IPS-20b (cell line): ENCODE measurements around the gene ILKAP.
"Not testable (repeated sequence)": the region's sequence is repeated elsewhere in the genome, so short reads cannot be mapped to it uniquely, and the experiment has no call there.

ENCODE experiments used
- H3K27ac ChIP-seq: one replicate; pipeline ENCODE4 v1.5.1; 2013; ENCODE audit warnings: low read length
- H3K27me3 ChIP-seq: 2 replicates; pipeline ENCODE4 v1.6.1; 2013; ENCODE audit warnings: mild to moderate bottlenecking, low read length, inconsistent platforms; ENCODE audit not compliant: insufficient read depth
- H3K36me3 ChIP-seq: 2 replicates; pipeline ENCODE4 v1.6.1; 2013; ENCODE audit warnings: low read depth, mild to moderate bottlenecking, inconsistent platforms, low read length, moderate library complexity; ENCODE audit not compliant: insufficient read depth
- H3K4me1 ChIP-seq: 2 replicates; pipeline ENCODE4 v1.6.1; 2013; ENCODE audit warnings: mild to moderate bottlenecking, control low read depth, inconsistent platforms, low read length, moderate library complexity; ENCODE audit not compliant: insufficient read depth
- H3K4me3 ChIP-seq: 2 replicates; pipeline ENCODE4 v1.5.1; 2013; ENCODE audit warnings: mild to moderate bottlenecking, low read length, inconsistent platforms
- H3K9ac ChIP-seq: 2 replicates; pipeline ENCODE4 v1.6.1; 2013; ENCODE audit warnings: low read depth, mild to moderate bottlenecking, inconsistent platforms, low read length, moderate library complexity
- H3K9me3 ChIP-seq: 2 replicates; pipeline ENCODE4 v1.6.1; 2013; ENCODE audit warnings: mild to moderate bottlenecking, low read depth, low read length, inconsistent platforms; ENCODE audit not compliant: insufficient read depth

ILKAP gene

DNA sequence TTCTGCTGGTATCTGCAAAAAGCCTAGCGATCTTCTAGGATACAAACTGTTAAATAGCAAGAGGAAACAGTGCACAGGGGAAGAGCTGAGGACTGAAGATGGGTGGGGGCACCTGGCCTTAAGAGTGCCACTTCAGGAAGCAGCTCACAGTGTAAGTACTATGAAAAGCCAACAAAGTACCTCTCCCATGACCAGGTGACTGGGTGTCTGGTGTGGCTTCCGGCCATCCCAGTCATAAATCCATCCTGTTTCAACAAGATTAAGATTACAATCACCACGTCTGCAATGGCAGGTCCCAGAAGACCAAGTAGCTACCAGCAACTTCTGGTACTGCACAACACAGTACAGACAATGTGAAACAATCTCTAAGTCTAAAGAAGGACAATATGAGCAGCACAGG is 28.8 kb downstream of the ILKAP start:
- Histone ChIP-seq H3K9ac (no peak overlapping the region), H3K9me3 (no peaks in the 10 kb centered on the region), H3K27ac (no peak overlapping the region), H3K4me1 (no peaks in the 10 kb centered on the region), H3K36me3 (peaks cover 79% of the 10 kb centered on the region), H3K27me3 (no peaks in the 10 kb centered on the region), H3K4me3 (no peak overlapping the region)

DNA sequence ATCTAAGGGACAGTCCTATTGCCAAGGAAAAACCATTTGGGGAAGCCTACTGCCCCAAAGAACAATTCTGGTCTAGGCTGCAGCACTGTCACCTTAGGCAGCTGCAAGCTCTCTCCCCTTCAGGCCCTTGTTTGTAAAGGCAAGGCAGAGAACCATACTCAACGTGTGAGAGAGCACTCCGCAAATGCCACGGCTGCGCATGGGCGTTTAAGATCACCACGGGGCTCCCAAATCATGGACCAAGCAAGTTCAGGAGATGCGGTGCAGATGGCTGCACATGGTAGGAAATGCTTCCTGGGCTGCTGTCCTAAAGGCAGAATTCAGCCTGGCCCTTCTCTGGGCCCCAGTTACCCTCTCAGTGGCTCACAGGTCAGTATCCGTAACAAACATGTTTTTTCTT is 29.2 kb downstream of the ILKAP start:
- Histone ChIP-seq H3K9ac (no peak overlapping the region), H3K27ac (no peak overlapping the region), H3K36me3 (peaks cover 79% of the 10 kb centered on the region), H3K27me3 (no peaks in the 10 kb centered on the region), H3K9me3 (no peaks in the 10 kb centered on the region), H3K4me1 (no peaks in the 10 kb centered on the region), H3K4me3 (no peak overlapping the region)

DNA sequence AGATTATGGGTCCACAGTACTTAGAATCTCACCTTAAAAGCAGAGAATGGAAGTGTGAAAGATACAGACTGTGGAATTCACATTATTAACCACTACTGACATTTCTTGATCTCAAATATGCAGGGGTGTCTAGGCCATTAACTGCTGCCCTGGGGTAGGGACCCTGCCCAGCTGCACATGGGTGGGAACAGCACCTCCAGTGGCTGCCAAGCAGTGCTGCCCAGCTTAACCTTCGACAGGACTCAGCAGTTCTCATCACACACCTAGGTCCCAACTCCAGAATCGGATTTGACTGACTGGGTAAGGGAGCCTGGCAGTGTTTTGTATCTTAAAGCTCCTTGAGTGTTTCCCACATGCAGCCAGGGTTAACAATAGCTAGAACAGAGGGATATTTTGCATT is 29.8 kb downstream of the ILKAP start:
- Histone ChIP-seq H3K27me3 (no peaks in the 10 kb centered on the region), H3K27ac (no peak overlapping the region), H3K36me3 (peaks cover 79% of the 10 kb centered on the region), H3K9me3 (no peaks in the 10 kb centered on the region), H3K4me3 (no peak overlapping the region), H3K4me1 (no peaks in the 10 kb centered on the region), H3K9ac (no peak overlapping the region)

DNA sequence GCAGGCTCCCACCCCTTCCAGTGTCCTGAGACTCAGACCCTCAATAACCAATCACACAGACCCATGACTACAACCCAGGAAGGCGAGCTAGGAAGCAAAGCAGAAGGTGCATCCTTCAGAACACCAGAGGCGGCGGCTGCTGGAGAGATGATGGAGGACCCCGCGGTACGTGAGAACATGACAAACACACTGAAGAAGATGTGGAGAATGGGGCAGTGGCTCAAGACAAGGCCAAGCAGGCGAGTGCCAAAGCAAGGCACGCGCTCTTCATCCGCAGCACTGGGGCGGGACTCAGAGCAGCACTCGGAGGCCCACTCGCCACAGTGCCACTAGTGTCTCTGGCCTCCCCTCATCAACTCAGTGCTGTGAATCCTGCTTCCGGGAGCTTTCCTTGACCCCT is 31.1 kb downstream of the ILKAP start:
- Histone ChIP-seq H3K4me1 (no peaks in the 10 kb centered on the region), H3K36me3 (peaks cover 68% of the 10 kb centered on the region), H3K27ac (no peak overlapping the region), H3K9ac (no peak overlapping the region), H3K27me3 (no peaks in the 10 kb centered on the region), H3K9me3 (no peaks in the 10 kb centered on the region), H3K4me3 (no peak overlapping the region)

DNA sequence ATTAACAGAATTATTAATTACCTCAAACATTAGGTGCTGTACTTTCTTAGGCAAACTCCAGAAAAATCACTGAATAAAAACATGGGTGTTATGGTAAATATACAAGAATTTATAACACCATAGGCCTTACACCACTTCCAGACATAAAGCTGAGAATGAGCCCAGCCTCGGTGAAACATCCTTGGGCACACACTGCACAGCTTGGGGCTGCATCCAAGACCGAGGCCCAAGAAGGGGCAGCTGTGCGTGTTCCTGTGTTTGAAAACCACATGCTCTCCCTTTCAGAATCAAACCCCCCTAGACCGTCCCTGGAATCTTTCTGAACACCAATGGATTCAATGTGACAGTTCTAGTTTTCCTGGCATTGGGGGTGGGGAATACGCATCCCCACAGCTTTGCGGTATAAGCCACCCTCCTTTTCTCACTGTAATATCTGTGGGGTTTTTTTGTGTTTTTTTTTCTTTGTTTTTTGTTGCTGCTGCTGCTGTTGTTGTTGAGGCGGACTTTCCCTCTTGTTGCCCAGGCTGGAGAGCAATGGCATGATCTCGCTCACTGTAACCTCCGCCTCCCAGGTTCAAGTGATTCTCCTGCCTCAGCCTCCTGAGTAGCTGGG is 31.8 kb downstream of the ILKAP start:
- H3K27ac ChIP-seq, result no peak overlapping the region
- peaks cover 60% of the 10 kb centered on the region for H3K36me3 ChIP-seq
- no peaks in the 10 kb centered on the region for H3K9me3 ChIP-seq
- no peaks in the 10 kb centered on the region for H3K27me3 ChIP-seq
- H3K9ac ChIP-seq, result no peak overlapping the region
- H3K4me3 ChIP-seq, result no peak overlapping the region
- H3K4me1 ChIP-seq, result no peaks in the 10 kb centered on the region

DNA sequence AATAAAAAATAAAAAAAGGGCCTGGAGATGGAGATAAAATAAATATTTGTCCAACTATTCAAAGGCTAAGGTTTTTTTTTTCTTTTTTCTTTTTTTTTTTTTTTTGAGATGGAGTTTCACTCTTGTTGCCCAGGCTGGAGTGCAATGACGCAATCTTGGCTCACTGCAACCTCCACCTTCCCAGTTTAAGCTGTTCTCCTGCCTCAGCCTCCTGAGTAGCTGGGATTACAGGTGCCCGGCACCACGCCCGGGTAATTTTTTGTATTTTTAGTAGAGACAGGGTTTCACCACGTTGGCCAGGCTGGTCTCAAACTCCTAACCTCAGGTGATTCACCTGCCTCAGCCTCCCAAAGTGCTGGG is 32.4 kb downstream of the ILKAP start:
- not testable (repeated sequence) for H3K27me3 ChIP-seq, H3K4me1 ChIP-seq, H3K9ac ChIP-seq, H3K9me3 ChIP-seq, H3K4me3 ChIP-seq, H3K27ac ChIP-seq
- H3K36me3 ChIP-seq, result peaks cover 56% of the 10 kb centered on the region

DNA sequence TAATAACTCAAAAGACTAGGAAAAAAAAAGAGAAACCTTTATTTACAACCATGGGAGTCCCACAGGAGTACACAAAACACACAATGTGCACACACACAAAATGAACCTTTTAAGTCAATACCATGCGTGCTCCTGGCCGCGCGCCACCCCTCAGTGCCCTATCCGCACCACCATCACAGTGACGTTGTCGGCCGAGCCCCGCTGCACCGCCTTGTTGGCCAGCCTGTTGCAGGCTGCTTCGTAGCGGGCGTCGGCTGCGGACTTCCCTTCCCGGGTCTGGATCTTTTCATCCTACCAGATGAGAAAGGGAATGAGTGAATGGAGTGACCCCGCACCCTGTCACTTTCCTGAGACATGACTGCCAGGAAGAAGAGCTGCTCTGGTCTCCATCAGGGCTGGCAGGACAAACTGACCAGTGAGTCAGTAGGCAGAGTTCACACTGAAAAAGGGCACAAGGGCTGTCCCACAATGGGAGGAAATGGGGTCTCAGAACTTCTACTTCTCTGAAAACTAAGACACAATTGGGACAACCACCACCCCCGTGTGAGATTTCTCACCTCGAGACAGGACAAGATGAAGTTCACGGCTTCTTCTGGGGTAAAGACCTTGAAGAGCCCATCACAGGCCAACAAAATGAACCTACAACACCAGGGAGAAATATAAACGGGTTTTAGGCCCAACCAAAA is 33.0 kb downstream of the ILKAP start:
- Histone ChIP-seq H3K9me3 (no peaks in the 10 kb centered on the region), H3K4me3 (no peak overlapping the region), H3K27me3 (peaks cover 9% of the 10 kb centered on the region), H3K27ac (no peak overlapping the region), H3K36me3 (peaks cover 56% of the 10 kb centered on the region), H3K4me1 (no peaks in the 10 kb centered on the region), H3K9ac (no peak overlapping the region)

DNA sequence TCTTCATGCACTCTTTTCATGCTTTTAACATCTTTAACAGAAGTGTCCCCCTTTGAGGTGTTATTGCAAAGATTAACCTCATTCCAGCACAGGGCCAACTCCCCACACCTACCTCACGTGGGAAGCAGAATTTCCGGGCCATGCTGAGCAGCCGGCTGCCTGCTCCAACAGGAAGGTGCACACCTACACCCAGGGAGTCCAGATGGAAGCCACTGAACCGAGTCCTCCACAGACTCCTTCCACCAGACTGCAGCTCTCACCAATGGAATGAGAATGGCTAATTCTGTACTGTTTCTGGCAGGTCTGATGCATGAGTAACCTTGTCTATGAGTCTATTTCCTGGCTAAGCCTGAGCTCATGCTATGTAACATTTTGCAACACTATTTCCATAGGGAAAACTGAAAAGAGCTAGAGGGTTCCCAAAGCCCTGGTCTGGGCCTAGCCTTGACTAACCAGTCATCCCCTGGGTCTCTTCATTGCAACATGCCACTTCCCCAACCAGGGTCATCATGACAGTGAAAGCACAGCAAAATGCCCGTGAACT is 33.7 kb downstream of the ILKAP start:
- H3K36me3 ChIP-seq, result peaks cover 48% of the 10 kb centered on the region
- H3K27ac ChIP-seq, result no peak overlapping the region
- H3K27me3 ChIP-seq, result peaks cover 16% of the 10 kb centered on the region
- no peaks in the 10 kb centered on the region for H3K9me3 ChIP-seq
- no peak overlapping the region for H3K4me3 ChIP-seq
- H3K4me1 ChIP-seq, result no peaks in the 10 kb centered on the region
- H3K9ac ChIP-seq, result no peak overlapping the region

DNA sequence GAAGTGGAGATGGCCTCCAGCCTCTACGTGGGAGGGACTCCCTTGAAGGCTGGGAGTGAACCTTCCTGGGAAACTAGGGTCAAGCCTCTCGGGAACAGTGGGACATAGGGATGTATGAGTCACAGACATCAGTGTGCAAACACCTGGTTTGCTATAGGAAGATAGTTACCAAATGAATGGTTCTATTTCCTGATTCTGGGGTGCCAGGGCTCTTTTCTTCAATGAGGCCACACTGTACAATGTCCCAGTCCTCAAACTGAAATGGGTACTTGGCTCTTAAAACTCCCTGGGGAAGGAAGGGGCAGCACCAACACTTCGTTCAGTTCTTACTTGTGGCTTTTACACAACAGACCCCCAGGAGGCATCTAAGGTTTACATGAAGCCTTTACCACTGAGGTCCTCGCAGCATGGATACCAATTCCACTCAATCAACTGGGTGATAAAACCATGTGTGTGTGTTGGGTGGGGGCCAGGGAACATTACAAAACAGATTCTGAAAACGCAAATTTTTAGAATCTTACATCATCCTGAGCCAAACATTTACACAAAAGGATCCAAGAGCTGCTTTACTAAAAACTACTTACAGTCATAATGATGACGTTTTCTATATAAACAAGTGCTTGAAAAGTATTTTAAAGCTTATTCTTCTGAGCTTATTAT is 34.3 kb downstream of the ILKAP start:
- H3K9me3 ChIP-seq, result no peaks in the 10 kb centered on the region
- no peaks in the 10 kb centered on the region for H3K4me1 ChIP-seq
- no peak overlapping the region for H3K27ac ChIP-seq
- H3K36me3 ChIP-seq, result peaks cover 43% of the 10 kb centered on the region
- H3K4me3 ChIP-seq, result no peak overlapping the region
- no peak overlapping the region for H3K9ac ChIP-seq
- peaks cover 22% of the 10 kb centered on the region for H3K27me3 ChIP-seq

DNA sequence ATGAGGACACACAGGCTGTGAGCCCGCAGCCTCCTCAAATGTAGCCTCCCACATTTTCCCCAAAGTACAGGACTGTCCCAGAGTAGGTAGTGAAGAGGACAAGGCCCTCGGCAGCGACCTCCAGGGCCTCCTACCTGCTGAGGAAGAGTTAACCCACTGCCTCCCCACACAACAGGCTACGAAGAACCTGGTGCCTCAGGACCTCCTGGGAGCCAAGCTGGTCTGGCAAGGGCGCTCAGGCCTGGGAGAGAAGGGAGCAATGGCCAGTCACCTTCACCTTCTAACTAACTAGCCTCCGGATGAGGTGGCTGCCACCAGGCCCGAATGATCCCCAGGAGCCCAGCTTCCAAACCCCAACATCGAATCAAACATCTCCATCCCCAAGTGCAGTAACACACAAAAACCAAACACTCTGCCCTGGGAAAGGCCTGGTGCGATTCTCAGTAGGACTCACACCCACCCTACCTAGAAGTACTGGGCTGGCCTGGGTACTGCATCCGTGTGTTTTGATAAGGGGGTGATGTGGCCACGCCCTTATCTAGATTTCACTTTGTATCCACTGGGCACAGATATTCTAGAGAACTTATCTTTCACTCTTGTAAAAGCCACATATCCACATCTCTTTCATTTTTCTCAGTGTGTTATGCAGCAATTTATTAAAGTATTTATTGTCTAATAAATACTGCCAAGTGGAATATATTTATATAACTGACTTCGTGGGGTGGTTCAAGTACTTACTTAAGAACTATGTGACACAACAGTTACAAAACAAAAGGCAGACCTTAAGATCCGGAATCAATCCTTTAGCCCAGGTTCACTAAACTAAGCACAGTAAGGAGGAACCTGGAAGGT is 35.1 kb downstream of the ILKAP start:
- no peaks in the 10 kb centered on the region for H3K9me3 ChIP-seq
- H3K9ac ChIP-seq, result no peak overlapping the region
- H3K4me3 ChIP-seq, result no peak overlapping the region
- no peaks in the 10 kb centered on the region for H3K4me1 ChIP-seq
- peaks cover 30% of the 10 kb centered on the region for H3K27me3 ChIP-seq
- peaks cover 35% of the 10 kb centered on the region for H3K36me3 ChIP-seq
- no peak overlapping the region for H3K27ac ChIP-seq

DNA sequence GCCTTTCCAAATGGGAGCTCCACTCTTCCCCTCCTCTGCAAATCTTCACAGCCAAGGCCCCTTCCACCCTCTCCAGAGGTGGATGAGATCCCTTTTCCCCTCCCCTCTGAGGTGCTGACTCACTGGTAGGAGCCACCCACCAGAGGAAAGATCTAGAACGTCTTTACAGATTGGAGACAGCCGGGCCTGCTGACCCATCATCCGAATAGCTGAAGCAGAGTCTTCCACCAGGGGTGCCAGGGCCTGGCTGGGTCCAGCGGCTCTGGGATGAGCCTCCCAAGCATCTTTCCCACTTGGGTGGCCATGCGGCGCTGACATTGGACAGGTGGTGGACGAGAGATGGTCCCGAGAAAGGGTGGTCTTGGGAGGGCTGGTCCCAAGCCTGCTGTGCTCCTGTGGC is 35.7 kb downstream of the ILKAP start:
- no peak overlapping the region for H3K9ac ChIP-seq
- H3K4me1 ChIP-seq, result no peaks in the 10 kb centered on the region
- H3K36me3 ChIP-seq, result peaks cover 34% of the 10 kb centered on the region
- H3K4me3 ChIP-seq, result no peak overlapping the region
- H3K27me3 ChIP-seq, result peaks cover 36% of the 10 kb centered on the region
- H3K9me3 ChIP-seq, result no peaks in the 10 kb centered on the region
- no peak overlapping the region for H3K27ac ChIP-seq
